Kidney (tissue), 14 donors: Measurements from ENCODE around the gene TCF7L2. TPM values are rescaled to one million over a fixed set of nuclear protein-coding genes. Genes with fewer than 3 reads are reported as not detected.

Experiments used
- DNase-seq, 5 donors: peaks; one replicate each; pipeline ENCODE4 v3.0.0-alpha.2; 2013 to 2020
- FAIRE-seq: peaks from 2 replicates; lab custom pipeline; 2012; peaks lifted over from hg19 to GRCh38; lab: Jason Lieb, UNC
- H3K27ac ChIP-seq, 2 donors: one replicate each; pipeline ENCODE4 v1.7.0; 2013; ENCODE audit warnings: low read depth in 2 of 2, low read length in 2 of 2, inconsistent platforms in 1 of 2
- H3K27me3 ChIP-seq: one replicate; pipeline ENCODE4 v1.7.1; 2013; ENCODE audit warnings: low read length, inconsistent platforms; ENCODE audit not compliant: control insufficient read depth, insufficient read depth
- H3K36me3 ChIP-seq, 3 donors: one replicate each; pipeline versions ENCODE4 v1.7.0 to v1.7.1; 2013; ENCODE audit warnings: low read length in 3 of 3, control low read depth in 1 of 3, inconsistent platforms in 1 of 3; ENCODE audit not compliant: insufficient read depth in 3 of 3, control insufficient read depth in 2 of 3
- H3K4me1 ChIP-seq, 3 donors: one replicate each; pipeline versions ENCODE4 v1.7.0 to v1.7.1; 2013; ENCODE audit warnings: low read length in 3 of 3, inconsistent platforms in 1 of 3, low read depth in 1 of 3; ENCODE audit not compliant: control insufficient read depth in 2 of 3, insufficient read depth in 2 of 3
- H3K4me3 ChIP-seq, 3 donors: one replicate each; pipeline versions ENCODE4 v1.7.0 to v1.8.1; 2013; ENCODE audit warnings: low read length in 3 of 3, control low read depth in 1 of 3, inconsistent platforms in 1 of 3
- H3K9ac ChIP-seq, 3 donors: one replicate each; pipeline versions ENCODE4 v1.7.0 to v1.7.1; 2013; ENCODE audit warnings: low read length in 3 of 3, control low read depth in 1 of 3, inconsistent platforms in 1 of 3
- H3K9me3 ChIP-seq, 3 donors: one replicate each; pipeline versions ENCODE4 v1.7.0 to v1.7.1; 2013; ENCODE audit warnings: low read length in 3 of 3, control low read depth in 1 of 3, inconsistent platforms in 1 of 3; ENCODE audit not compliant: control insufficient read depth in 2 of 3, insufficient read depth in 1 of 3
- intact Hi-C: fragments of 100-400 bp; cut with DNase I; formaldehyde crosslinking; loops from one replicate; pipeline ENCODE4 v1.11.1; 2022
- polyA plus RNA-seq: library from polyadenylated mRNA; stranded (reverse); fragments of 350-450 nt; fragmentation: Illumina TruSeq; extraction: RNeasy Lipid Tissue Mini Kit (QIAGEN cat#74804); gene quantifications from one replicate; pipeline ENCODE4 v1.2.3, GENCODE V29; 2014; ENCODE audit warnings: low read depth, low replicate concordance; ENCODE audit not compliant: insufficient read depth
- total RNA-seq: library from RNA; stranded (reverse); fragmentation: NEBNext Ultra II Directional; extraction: Animal tissue kit (Norgen Biotek cat#: 25700); gene quantifications from one replicate; pipeline ENCODE4 v1.2.1, GENCODE V29; 2021
- TF ChIP-seq, protein P1 (sequence below): IDR thresholded peaks from 3 replicates; pipeline ENCODE4 v1.5.1; 2012; ENCODE audit warnings: mild to moderate bottlenecking, moderate library complexity, borderline replicate concordance; ENCODE audit not compliant: insufficient read depth; ENCODE audit errors: extremely low read depth
- donor health status: control.
- donor health status: control.
- donor health status: control.
- donor health status: control.
- donor health status: control.
- donor health status: DM: yes; HTN: yes; CAD: no.
- donor health status: Normal renal cell carcinoma (clear cell type).

The TCF7L2 gene
- total and polyA plus RNA-seq, 2 donors from 2014 or later, result 6.5 to 32.4 TPM

DNA sequence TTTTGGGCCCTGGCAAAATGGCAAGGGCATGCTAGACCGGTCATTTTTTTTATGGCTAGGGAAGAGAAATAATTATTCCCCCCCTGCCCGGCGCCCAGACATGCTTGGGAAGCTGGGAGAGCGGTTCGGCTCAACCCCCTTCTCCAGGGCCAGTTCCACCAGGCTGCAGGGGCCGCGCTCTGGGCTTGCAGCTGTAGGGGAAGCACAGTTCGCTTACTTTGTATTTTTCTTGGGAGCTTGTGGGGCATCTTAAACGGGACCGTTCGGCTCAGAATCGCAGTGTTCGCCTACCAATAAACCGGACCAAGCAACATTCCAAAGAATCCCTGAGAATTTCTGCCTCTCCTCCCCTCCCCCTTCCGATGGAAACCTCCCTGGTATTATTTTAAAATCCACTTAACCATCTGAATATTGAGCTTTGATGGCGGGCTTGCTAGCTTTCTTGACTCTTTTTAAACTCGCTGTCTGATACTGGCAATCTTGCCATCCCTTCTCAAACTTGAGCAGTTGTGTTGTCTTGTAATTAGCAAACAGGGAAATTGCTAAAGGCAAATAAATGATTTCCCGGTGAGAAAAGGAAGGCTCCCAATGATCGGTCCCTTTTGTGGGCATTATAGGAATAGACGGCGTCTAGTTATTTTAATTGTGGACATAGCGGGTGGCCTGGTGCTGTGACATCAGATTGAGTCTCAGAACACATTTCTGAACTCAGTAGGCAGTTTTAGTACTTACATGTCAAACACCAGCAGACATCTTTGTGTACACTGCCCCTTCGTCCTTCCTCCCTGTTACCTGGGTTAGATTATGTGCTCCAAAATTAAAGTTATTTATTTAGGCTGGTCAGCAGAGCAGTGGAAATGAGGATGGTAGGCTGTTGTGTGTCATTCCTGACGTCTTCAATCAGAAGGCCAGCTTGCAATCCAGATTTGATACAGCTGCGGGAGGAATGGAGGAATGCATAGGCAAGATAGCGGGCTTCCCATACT is 3.4 kb downstream of the TCF7L2 start:
- peaks cover 6 to 29% (median 20%) of the 10 kb centered on the region in 3 donors for H3K4me1 ChIP-seq

DNA sequence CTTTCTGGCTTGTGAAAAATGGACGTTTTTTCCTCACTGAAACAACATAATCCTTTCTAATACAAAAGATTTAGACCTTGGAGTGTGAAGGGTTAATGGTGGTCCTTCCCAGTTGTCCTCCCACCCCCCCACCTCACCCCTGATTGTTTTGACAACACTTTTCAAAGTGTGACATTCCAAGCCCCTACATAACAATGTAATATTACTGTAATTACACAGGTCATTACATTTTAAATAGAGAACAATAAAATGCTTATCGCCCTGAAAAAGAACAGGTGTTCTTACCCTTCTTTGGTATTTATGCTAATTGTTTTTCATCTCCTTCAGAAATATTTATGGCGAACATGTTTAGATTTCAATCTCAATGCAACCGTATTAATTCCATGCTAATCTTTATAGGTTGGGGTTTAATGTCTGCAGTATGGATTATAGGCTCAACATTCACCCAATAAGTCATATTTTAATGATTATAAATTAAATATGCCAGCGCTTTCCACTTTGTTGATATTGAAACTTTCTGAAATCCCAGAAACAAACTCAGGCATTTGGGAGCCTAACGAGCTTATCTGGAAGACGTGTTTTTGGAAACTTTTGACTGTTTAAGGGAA is 5.0 kb downstream of the TCF7L2 start:
- intact Hi-C loops, result no loop called here
- Histone ChIP-seq H3K4me1 (peaks cover 8 to 29% (median 22%) of the 10 kb centered on the region in 3 donors), H3K4me3 (peak overlapping the region in 2 of 3 donors; percentile 27 to 28), H3K9me3 (no peaks in the 10 kb centered on the region), H3K36me3 (no peaks in the 10 kb centered on the region), H3K27me3 (no peaks in the 10 kb centered on the region), H3K27ac (no peak overlapping the region), H3K9ac (peak overlapping the region in 1 of 3 donors; percentile 23)
- DNase-seq, result no peak
- TF ChIP-seq, protein P1, sequence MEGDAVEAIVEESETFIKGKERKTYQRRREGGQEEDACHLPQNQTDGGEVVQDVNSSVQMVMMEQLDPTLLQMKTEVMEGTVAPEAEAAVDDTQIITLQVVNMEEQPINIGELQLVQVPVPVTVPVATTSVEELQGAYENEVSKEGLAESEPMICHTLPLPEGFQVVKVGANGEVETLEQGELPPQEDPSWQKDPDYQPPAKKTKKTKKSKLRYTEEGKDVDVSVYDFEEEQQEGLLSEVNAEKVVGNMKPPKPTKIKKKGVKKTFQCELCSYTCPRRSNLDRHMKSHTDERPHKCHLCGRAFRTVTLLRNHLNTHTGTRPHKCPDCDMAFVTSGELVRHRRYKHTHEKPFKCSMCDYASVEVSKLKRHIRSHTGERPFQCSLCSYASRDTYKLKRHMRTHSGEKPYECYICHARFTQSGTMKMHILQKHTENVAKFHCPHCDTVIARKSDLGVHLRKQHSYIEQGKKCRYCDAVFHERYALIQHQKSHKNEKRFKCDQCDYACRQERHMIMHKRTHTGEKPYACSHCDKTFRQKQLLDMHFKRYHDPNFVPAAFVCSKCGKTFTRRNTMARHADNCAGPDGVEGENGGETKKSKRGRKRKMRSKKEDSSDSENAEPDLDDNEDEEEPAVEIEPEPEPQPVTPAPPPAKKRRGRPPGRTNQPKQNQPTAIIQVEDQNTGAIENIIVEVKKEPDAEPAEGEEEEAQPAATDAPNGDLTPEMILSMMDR, result no peak
- FAIRE-seq, result no peak

More for the DNA sequence above, 3.4 kb downstream of the TCF7L2 start:
- peak overlapping the region; percentile 92 for H3K27ac ChIP-seq
- peak; percentile 64 to 83 (median 70) for DNase-seq
- intact Hi-C loops, result no loop called here
- peak overlapping the region; percentile 27 to 93 (median 54) for H3K9ac ChIP-seq
- FAIRE-seq, result no peak
- peak overlapping the region; percentile 62 to 92 (median 69) for H3K4me3 ChIP-seq
- TF ChIP-seq, protein P1, result peak; percentile 6
- no peaks in the 10 kb centered on the region for H3K9me3 ChIP-seq
- no peaks in the 10 kb centered on the region for H3K27me3 ChIP-seq
- no peaks in the 10 kb centered on the region for H3K36me3 ChIP-seq

DNA sequence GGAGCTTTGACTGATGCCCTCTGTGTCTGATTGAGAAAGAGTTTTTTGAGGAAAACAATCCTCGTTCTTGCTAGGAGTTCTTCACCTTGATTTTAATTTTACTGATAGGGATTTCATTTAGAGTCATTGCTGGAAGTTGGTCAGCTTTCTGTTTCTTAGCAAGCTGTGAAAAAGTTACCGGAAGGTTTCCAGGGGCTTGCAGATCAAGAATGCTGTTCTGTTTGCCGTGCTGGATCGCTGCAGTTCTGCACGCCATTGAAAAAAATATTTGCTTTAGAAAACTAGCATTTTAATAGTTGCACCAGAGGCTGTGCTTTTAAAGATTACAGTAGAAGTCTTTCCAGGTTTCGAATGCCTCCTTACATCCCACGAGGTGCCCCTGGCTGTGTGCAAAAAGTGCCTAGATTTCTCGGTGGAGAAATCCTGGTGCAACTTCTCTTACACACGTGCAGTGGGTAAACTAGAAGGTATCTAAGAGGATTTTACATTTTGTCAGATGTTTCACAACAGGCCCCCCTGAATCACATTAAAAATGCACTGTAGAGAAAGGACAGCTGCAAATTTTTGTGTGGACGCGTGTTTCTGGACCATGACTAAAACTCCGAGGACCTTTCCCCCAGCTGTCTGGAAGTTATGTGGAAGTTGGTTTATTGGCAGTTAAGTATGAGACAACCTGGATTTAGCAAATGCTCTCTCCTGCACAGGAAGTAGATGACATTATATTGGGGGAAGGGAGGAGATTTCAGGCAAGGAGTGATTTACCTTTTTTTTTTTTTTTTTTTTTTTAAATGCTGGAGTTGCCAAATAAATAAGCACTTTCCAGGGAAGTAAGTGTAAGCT is 5.8 kb downstream of the TCF7L2 start:
- TF ChIP-seq, protein P1, result no peak
- no peaks in the 10 kb centered on the region for H3K27me3 ChIP-seq
- no peak for FAIRE-seq
- H3K9ac ChIP-seq, result peak overlapping the region in 1 of 3 donors; percentile 23
- H3K4me3 ChIP-seq, result peak overlapping the region in 2 of 3 donors; percentile 27 to 28
- no peaks in the 10 kb centered on the region for H3K9me3 ChIP-seq
- H3K36me3 ChIP-seq, result no peaks in the 10 kb centered on the region
- peaks cover 8 to 29% (median 22%) of the 10 kb centered on the region in 3 donors for H3K4me1 ChIP-seq
- peak in 3 of 5 donors; percentile 43 to 84 (median 76) for DNase-seq
- intact Hi-C loops, result no loop called here
- peak overlapping the region; percentile 8 to 18 for H3K27ac ChIP-seq
